Fibroblast of mammary gland (primary cell): Measurements from ENCODE around the gene FBLN2.
A peak's percentile ranks its signal among the peaks of the same experiment; 100 is the strongest.

Experiments used
- DNase-seq: peaks from one replicate; pipeline ENCODE4 v3.0.0-alpha.2; 2010; ENCODE audit warnings: low read depth
- H3K4me3 ChIP-seq: 2 replicates; pipeline ENCODE4 v1.5.1; 2011; ENCODE audit warnings: low read depth, mild to moderate bottlenecking, low read length, moderate library complexity; ENCODE audit not compliant: control insufficient read depth
- TF ChIP-seq, protein P1 (sequence below): conservative IDR thresholded peaks from 2 replicates; pipeline ENCODE4 v1.5.1; 2011; ENCODE audit warnings: low read depth, low read length, inconsistent platforms; ENCODE audit not compliant: control insufficient read depth, insufficient read depth

Gene FBLN2

DNA sequence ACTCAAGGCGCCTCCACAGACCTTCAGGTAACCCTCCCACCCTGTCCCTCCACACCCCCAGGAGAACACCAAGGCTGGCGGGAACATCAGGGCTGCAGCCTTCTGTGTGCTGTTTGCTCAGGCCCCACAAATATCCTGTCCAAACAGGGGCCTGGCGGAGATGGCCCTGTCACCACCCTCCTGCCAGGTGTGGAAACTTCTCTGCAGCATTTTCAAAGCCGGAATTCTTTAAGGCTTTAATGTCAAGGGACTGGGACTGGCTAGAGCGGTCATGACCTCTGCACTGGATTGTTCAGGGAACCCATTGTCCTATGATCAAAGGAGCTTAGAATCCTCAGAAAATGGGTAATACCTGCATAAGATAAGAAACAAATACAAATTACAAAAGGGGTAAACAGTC lies 46.6 kb downstream of the FBLN2 start:
- TF ChIP-seq, protein P1, sequence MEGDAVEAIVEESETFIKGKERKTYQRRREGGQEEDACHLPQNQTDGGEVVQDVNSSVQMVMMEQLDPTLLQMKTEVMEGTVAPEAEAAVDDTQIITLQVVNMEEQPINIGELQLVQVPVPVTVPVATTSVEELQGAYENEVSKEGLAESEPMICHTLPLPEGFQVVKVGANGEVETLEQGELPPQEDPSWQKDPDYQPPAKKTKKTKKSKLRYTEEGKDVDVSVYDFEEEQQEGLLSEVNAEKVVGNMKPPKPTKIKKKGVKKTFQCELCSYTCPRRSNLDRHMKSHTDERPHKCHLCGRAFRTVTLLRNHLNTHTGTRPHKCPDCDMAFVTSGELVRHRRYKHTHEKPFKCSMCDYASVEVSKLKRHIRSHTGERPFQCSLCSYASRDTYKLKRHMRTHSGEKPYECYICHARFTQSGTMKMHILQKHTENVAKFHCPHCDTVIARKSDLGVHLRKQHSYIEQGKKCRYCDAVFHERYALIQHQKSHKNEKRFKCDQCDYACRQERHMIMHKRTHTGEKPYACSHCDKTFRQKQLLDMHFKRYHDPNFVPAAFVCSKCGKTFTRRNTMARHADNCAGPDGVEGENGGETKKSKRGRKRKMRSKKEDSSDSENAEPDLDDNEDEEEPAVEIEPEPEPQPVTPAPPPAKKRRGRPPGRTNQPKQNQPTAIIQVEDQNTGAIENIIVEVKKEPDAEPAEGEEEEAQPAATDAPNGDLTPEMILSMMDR = no peak

DNA sequence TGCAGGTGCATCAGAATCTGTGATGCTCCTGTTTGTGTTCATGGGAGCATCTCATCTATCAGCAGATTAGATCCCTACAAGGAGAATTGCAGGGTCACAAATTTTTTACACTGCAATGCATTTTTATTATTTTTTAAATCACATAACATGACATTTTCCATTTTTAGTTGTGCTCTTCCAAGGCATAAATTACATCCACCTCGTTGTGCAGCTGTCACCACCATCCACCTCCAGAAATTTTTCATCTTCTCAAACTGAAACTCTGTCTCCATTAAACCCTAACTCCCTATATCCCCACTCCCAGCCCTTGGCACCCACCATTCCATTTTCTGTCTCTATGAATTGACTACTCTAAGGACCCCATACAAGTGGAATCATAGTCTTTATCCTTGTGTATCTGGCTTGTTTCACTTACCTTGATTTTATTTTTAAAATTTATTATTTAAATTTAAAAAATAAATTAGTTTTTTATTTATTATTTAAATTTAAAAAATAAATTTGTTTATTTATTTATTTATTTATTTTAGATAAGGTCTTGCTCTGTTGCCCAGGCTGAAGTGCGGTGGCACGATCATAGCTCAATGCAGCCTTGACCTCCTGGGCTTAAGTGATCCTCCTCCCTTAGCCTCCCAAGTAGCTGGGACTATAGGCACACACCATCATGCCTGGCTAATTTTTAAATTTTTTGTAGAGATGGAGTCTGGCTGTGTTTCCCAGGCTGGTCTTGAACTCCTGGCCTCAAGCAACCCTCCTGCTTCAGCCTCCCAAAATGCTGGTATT lies 47.7 kb downstream of the FBLN2 start:
- TF ChIP-seq, protein P1 = no peak
- no peak for DNase-seq
- no peak overlapping the region for H3K4me3 ChIP-seq

More for the DNA sequence above, 46.6 kb downstream of the FBLN2 start:
- no peak for DNase-seq
- H3K4me3 ChIP-seq = no peak overlapping the region

DNA sequence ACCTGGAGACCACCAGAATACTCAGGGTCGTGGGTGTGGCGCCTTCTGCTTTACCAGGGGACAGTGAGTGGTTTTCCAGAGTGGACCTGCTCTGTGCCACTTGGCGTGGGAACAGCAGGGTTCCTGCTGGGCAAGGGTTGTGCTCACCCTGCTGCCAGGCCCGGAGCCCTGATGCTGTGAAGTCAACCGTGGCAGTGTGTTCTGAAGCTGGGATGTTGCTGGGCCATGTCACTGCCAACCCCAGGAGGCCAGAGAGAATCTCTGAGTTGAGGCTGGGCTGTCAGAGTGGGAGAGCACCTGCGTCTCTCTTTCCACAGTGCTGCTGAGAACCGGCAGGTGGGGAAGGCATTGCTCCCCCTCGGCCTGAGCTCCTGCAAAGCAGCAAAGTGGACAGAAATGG lies 48.7 kb downstream of the FBLN2 start:
- DNase-seq = no peak
- no peak overlapping the region for H3K4me3 ChIP-seq
- TF ChIP-seq, protein P1 = no peak

DNA sequence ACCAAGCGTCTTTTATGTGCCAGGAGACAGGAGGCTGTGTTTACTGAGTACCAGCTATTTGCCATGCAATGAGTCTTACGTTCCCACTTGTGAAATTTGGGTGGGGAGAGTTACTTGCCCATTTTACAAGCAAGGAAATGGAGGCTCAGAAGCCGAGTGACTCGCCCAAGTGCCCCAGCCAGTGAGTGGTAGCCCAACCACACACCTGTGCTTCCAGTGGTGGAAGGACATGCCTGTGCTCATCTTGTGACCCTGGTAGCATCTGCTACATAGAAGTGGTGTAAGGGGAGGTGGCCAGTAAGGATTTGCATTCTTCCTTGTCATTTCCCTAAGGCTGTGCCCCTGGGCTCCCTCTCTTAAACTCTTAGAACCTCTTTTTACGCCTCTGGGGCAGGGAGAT lies 49.3 kb downstream of the FBLN2 start:
- no peak overlapping the region for H3K4me3 ChIP-seq
- TF ChIP-seq, protein P1 = no peak
- DNase-seq = no peak

DNA sequence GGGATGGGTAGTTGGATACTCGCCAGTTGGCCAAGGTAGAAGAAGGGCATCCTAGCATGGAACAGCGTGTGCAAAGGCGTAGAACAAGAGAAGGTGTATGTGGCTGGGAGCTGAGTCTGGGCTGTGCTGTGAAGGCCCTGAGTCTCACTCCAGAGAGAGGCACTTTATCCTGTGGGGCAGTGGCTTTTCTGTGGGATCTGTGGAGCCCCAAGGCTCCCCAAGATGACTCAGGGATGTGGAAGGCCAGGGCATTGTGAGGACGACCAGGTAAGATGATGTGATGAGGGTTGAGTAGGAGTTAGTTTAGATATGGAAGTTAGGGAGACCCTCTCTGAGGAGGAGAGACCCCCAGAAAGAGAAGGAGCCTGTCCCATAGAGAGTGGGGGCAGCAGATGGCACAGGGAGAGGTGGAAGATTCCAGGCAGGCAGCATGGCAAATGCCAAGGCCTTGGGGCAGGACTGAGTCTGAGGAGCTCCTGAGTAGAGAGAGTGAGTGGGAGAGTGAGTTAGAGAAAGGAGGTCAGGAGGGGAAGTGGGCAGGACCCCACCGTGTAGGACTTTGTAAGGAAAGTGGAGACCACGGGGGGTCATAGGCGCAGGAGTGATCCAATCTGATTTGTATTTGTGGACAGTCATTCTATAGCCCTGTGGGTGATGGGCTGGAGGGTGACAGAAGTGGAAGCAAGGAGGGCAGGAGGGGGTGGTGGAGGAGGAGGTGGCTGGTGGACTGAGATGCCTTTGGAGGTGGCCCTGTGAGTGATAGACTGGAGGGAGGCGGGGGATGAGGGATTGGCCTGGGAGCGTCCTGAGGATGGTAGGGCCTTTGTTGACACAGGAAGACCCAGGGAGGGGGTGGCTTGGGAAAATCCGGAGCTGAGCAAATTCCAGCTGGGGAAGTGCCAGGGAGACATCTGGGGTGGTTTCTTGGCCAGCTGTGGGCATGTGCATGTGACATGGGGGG lies 50.3 kb downstream of the FBLN2 start:
- TF ChIP-seq, protein P1 = no peak
- DNase-seq = peak; percentile 8
- H3K4me3 ChIP-seq = no peak overlapping the region

DNA sequence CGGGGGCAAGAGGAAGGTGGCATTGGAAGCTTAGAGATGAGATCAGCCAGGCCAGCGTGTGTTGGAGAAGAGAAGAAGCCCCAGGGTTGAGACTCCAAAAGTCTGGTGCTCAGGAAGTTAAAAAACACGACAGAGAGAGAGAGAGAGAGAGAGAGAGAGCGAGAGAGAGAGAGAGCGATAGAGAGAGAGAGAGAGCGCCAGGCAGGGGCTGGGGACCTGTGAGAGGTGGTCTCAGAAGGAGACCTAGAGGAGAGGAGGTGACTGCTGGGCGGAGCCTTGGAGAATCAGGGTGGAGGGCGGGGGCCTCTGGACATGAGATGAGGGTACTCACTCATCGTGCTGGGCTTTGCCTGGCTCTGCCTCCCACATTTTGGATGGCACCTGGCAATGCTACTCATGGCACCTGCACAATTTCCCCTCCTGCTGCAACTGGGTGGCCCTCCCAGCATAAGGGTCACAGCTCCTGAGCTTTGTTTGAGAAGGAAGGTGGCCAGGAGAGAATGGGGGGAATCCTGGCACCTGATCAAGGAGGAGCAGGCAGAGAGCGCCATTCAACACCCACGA lies 51.0 kb downstream of the FBLN2 start:
- TF ChIP-seq, protein P1 = no peak
- no peak for DNase-seq
- no peak overlapping the region for H3K4me3 ChIP-seq
